T-helper 2 cell treated with Interferon-gamma antibody and Interleukin-4, amounts not matched to agents 5 μg/mL and 100 μg/mL, for 36 hours (primary cell): ENCODE data around the gene KCNJ15.
A peak's percentile ranks its signal among the peaks of the same experiment; 100 is the strongest.

Experiments used
- DNase-seq: peaks from one replicate; pipeline ENCODE4 v3.0.0; 2021; ENCODE audit warnings: low spot score
- H3K27ac Mint-ChIP-seq: one replicate; pipeline ENCODE4 v1.8.0; 2021; ENCODE audit warnings: mild to moderate bottlenecking, mixed read lengths
- H3K27me3 Mint-ChIP-seq: one replicate; pipeline ENCODE4 v1.8.0; 2021; ENCODE audit warnings: low read depth, mixed read lengths
- H3K36me3 Mint-ChIP-seq: one replicate; pipeline ENCODE4 v1.8.0; 2021; ENCODE audit warnings: low read depth, mixed read lengths
- H3K4me1 Mint-ChIP-seq: one replicate; pipeline ENCODE4 v1.8.0; 2021; ENCODE audit warnings: low read depth, mixed read lengths
- H3K4me3 Mint-ChIP-seq: one replicate; pipeline ENCODE4 v1.8.0; 2022; ENCODE audit warnings: mild to moderate bottlenecking, moderate library complexity, mixed read lengths
- H3K9me3 Mint-ChIP-seq: one replicate; pipeline ENCODE4 v1.8.0; 2021; ENCODE audit warnings: mixed read lengths

KCNJ15 gene

GRCh38 chr21:38289705-38290485, 33.1 kb downstream of the KCNJ15 start:
- H3K9me3 Mint-ChIP-seq, result no peaks in the 10 kb centered on the region
- H3K27ac Mint-ChIP-seq, result no peak overlapping the region
- H3K36me3 Mint-ChIP-seq, result no peaks in the 10 kb centered on the region
- peaks cover 7% of the 10 kb centered on the region for H3K27me3 Mint-ChIP-seq
- no peak for DNase-seq
- H3K4me3 Mint-ChIP-seq, result no peak overlapping the region
- H3K4me1 Mint-ChIP-seq, result no peaks in the 10 kb centered on the region

- H3K4me1 Mint-ChIP-seq, result no peaks in the 10 kb centered on the region
- peaks cover 7% of the 10 kb centered on the region for H3K27me3 Mint-ChIP-seq
- H3K9me3 Mint-ChIP-seq, result no peaks in the 10 kb centered on the region
- no peak overlapping the region for H3K27ac Mint-ChIP-seq
- H3K4me3 Mint-ChIP-seq, result no peak overlapping the region
- no peak for DNase-seq
- H3K36me3 Mint-ChIP-seq, result no peaks in the 10 kb centered on the region
Measured at GRCh38 chr21:38290809-38291208, 34.0 kb downstream of the KCNJ15 start.

- no peak overlapping the region for H3K27ac Mint-ChIP-seq
- no peak overlapping the region for H3K4me3 Mint-ChIP-seq
- peaks cover 7% of the 10 kb centered on the region for H3K27me3 Mint-ChIP-seq
- H3K36me3 Mint-ChIP-seq, result no peaks in the 10 kb centered on the region
- H3K9me3 Mint-ChIP-seq, result no peaks in the 10 kb centered on the region
- no peak for DNase-seq
- peaks cover 5% of the 10 kb centered on the region for H3K4me1 Mint-ChIP-seq
Measured at GRCh38 chr21:38291874-38292273, 35.1 kb downstream of the KCNJ15 start.

GRCh38 chr21:38293113-38293512, 36.3 kb downstream of the KCNJ15 start:
- peaks cover 5% of the 10 kb centered on the region for H3K4me1 Mint-ChIP-seq
- no peaks in the 10 kb centered on the region for H3K9me3 Mint-ChIP-seq
- DNase-seq, result no peak
- H3K27me3 Mint-ChIP-seq, result peaks cover 7% of the 10 kb centered on the region
- H3K4me3 Mint-ChIP-seq, result no peak overlapping the region
- no peaks in the 10 kb centered on the region for H3K36me3 Mint-ChIP-seq
- no peak overlapping the region for H3K27ac Mint-ChIP-seq

- Mint-ChIP-seq H3K4me3 (no peak overlapping the region), H3K27ac (no peak overlapping the region), H3K9me3 (no peaks in the 10 kb centered on the region), H3K4me1 (peaks cover 5% of the 10 kb centered on the region), H3K27me3 (peaks cover 7% of the 10 kb centered on the region), H3K36me3 (no peaks in the 10 kb centered on the region)
- no peak for DNase-seq
Measured at GRCh38 chr21:38293765-38294164, 37.0 kb downstream of the KCNJ15 start.

GRCh38 chr21:38294609-38295008, 37.8 kb downstream of the KCNJ15 start:
- no peak overlapping the region for H3K4me3 Mint-ChIP-seq
- H3K27me3 Mint-ChIP-seq, result peaks cover 13% of the 10 kb centered on the region
- H3K9me3 Mint-ChIP-seq, result no peaks in the 10 kb centered on the region
- H3K27ac Mint-ChIP-seq, result no peak overlapping the region
- DNase-seq, result no peak
- H3K36me3 Mint-ChIP-seq, result no peaks in the 10 kb centered on the region
- peaks cover 7% of the 10 kb centered on the region for H3K4me1 Mint-ChIP-seq

- Mint-ChIP-seq H3K27ac (no peak overlapping the region), H3K4me1 (peaks cover 15% of the 10 kb centered on the region), H3K27me3 (peaks cover 8% of the 10 kb centered on the region), H3K4me3 (no peak overlapping the region), H3K36me3 (no peaks in the 10 kb centered on the region), H3K9me3 (no peaks in the 10 kb centered on the region)
- DNase-seq, result no peak
Measured at GRCh38 chr21:38295997-38296764, 39.4 kb downstream of the KCNJ15 start.

GRCh38 chr21:38297194-38297631, 40.4 kb downstream of the KCNJ15 start:
- Mint-ChIP-seq H3K36me3 (no peaks in the 10 kb centered on the region), H3K4me1 (peaks cover 16% of the 10 kb centered on the region), H3K27ac (no peak overlapping the region), H3K9me3 (no peaks in the 10 kb centered on the region), H3K27me3 (peaks cover 8% of the 10 kb centered on the region), H3K4me3 (no peak overlapping the region)
- DNase-seq, result no peak

GRCh38 chr21:38297871-38298270, 41.1 kb downstream of the KCNJ15 start:
- H3K9me3 Mint-ChIP-seq, result no peaks in the 10 kb centered on the region
- peaks cover 8% of the 10 kb centered on the region for H3K27me3 Mint-ChIP-seq
- H3K4me3 Mint-ChIP-seq, result no peak overlapping the region
- peaks cover 16% of the 10 kb centered on the region for H3K4me1 Mint-ChIP-seq
- no peak overlapping the region for H3K27ac Mint-ChIP-seq
- no peaks in the 10 kb centered on the region for H3K36me3 Mint-ChIP-seq
- no peak for DNase-seq

- H3K27ac Mint-ChIP-seq, result no peak overlapping the region
- H3K27me3 Mint-ChIP-seq, result peaks cover 6% of the 10 kb centered on the region
- H3K9me3 Mint-ChIP-seq, result no peaks in the 10 kb centered on the region
- H3K4me3 Mint-ChIP-seq, result no peak overlapping the region
- H3K36me3 Mint-ChIP-seq, result no peaks in the 10 kb centered on the region
- peaks cover 16% of the 10 kb centered on the region for H3K4me1 Mint-ChIP-seq
- DNase-seq, result no peak
Measured at GRCh38 chr21:38298832-38299231, 42.0 kb downstream of the KCNJ15 start.

GRCh38 chr21:38299671-38300070, 42.9 kb downstream of the KCNJ15 start:
- Mint-ChIP-seq H3K9me3 (no peaks in the 10 kb centered on the region), H3K4me1 (peaks cover 16% of the 10 kb centered on the region), H3K27me3 (peaks cover 8% of the 10 kb centered on the region), H3K36me3 (no peaks in the 10 kb centered on the region), H3K4me3 (peak overlapping the region; percentile 44), H3K27ac (no peak overlapping the region)
- DNase-seq, result no peak

- no peaks in the 10 kb centered on the region for H3K9me3 Mint-ChIP-seq
- peaks cover 16% of the 10 kb centered on the region for H3K4me1 Mint-ChIP-seq
- peaks cover 10% of the 10 kb centered on the region for H3K27me3 Mint-ChIP-seq
- no peak for DNase-seq
- no peaks in the 10 kb centered on the region for H3K36me3 Mint-ChIP-seq
- H3K27ac Mint-ChIP-seq, result peak overlapping the region; percentile 31
- H3K4me3 Mint-ChIP-seq, result peak overlapping the region; percentile 44
Measured at GRCh38 chr21:38300141-38300578, 43.4 kb downstream of the KCNJ15 start.

- Mint-ChIP-seq H3K9me3 (no peaks in the 10 kb centered on the region), H3K27me3 (peaks cover 10% of the 10 kb centered on the region), H3K36me3 (no peaks in the 10 kb centered on the region), H3K4me1 (peaks cover 16% of the 10 kb centered on the region), H3K27ac (no peak overlapping the region), H3K4me3 (no peak overlapping the region)
- DNase-seq, result no peak
Measured at GRCh38 chr21:38301321-38302214, 44.8 kb downstream of the KCNJ15 start.
